ENCODE measurements around the gene CTNNA2. TPM values are rescaled to one million over a fixed set of nuclear protein-coding genes. Genes with fewer than 3 reads are reported as not detected.

Gene CTNNA2
- polyA plus RNA-seq, 2 of the 4 experiments (the other 2 are of a cell fraction), result 0.50 to 0.94 TPM

- ATAC-seq, result no peak
- TF ChIP-seq FOXS1 (CRISPR knock-in tag; IDR thresholded peaks at IDR 0.05), result no peak
- TF ChIP-seq NR3C1 (IDR thresholded peaks at IDR 0.05), result no peak
- no peak for TF ChIP-seq FOSL2 (IDR thresholded peaks at IDR 0.05)
- TF ChIP-seq FOSL2 (CRISPR knock-in tag; IDR thresholded peaks at IDR 0.05), result no peak
- TF ChIP-seq HES2 (IDR thresholded peaks at IDR 0.05), result no peak
- TF ChIP-seq HOXB5 (CRISPR knock-in tag; IDR thresholded peaks at IDR 0.05), result no peak
- TF ChIP-seq TFCP2L1 (CRISPR knock-in tag; IDR thresholded peaks at IDR 0.05), result no peak
- TF ChIP-seq ZC3H11A (IDR thresholded peaks at IDR 0.05), result no peak
- no peak for TF ChIP-seq ZSCAN20 (CRISPR knock-in tag; IDR thresholded peaks at IDR 0.05)
- no peak for TF ChIP-seq KDM5A (IDR thresholded peaks at IDR 0.05)
- no peak for TF ChIP-seq NFE2L2 (conservative IDR thresholded peaks at IDR 0.05; ENCODE audit: low read length)
- TF ChIP-seq CHD2 (IDR thresholded peaks at IDR 0.05; ENCODE audit: low read length, partially characterized antibody), result no peak
- TF ChIP-seq RCOR1 (IDR thresholded peaks at IDR 0.05; ENCODE audit: low read depth, low read length), result no peak
- TF ChIP-seq PHF8 (IDR thresholded peaks at IDR 0.05; ENCODE audit: borderline replicate concordance, low read depth), result no peak
- POLR2A ChIA-PET, result no interaction called here
- no peak overlapping the region for H3K27ac ChIP-seq
- CTCF ChIA-PET, result no interaction called here
- H3K4me2 ChIP-seq, result no peak overlapping the region
- no peak for DNase-seq (ENCODE audit: low read depth in 1 of 2, low spot score in 1 of 2)
- FAIRE-seq, result no peak
- no peaks in the 10 kb centered on the region for H3K9me3 ChIP-seq
- H3K4me1 ChIP-seq, result no peaks in the 10 kb centered on the region
- 26% methylated on average over 2 of the region's 2 CpGs for WGBS (ENCODE audit: missing lambda C conversion rate)
- H3K4me3 ChIP-seq, result no peak overlapping the region
Measured at GRCh38 chr2:79941179-79941578, 428.3 kb downstream of the CTNNA2 start.

- no peaks in the 10 kb centered on the region for H3K4me1 ChIP-seq
- CTCF ChIA-PET, result no interaction called here
- WGBS (ENCODE audit: missing lambda C conversion rate), result 11% methylated on average over 1 of the region's 1 CpG
- no peak overlapping the region for H3K27ac ChIP-seq
- H3K9me3 ChIP-seq, result no peaks in the 10 kb centered on the region
- TF ChIP-seq MAFK (IDR thresholded peaks at IDR 0.05; ENCODE audit: partially characterized antibody), result peak; percentile 32
- no peak for TF ChIP-seq FOSL2 (IDR thresholded peaks at IDR 0.05)
- no peak for TF ChIP-seq FOSL2 (CRISPR knock-in tag; IDR thresholded peaks at IDR 0.05)
- no peak for ATAC-seq
- FAIRE-seq, result no peak
- no peak overlapping the region for H3K4me3 ChIP-seq
- no peak for DNase-seq (ENCODE audit: low read depth in 1 of 2, low spot score in 1 of 2)
- no peak overlapping the region for H3K4me2 ChIP-seq
- POLR2A ChIA-PET, result no interaction called here
Measured at GRCh38 chr2:79944205-79944604, 431.4 kb downstream of the CTNNA2 start.

GRCh38 chr2:79945653-79946445, 433.0 kb downstream of the CTNNA2 start:
- ChIA-PET CTCF (no interaction called here), POLR2A (no interaction called here)
- Histone ChIP-seq H3K4me3 (no peak overlapping the region), H3K4me1 (no peaks in the 10 kb centered on the region), H3K27ac (no peak overlapping the region), H3K4me2 (no peak overlapping the region), H3K9me3 (no peaks in the 10 kb centered on the region; the same call in 2 of the 3 replicates)
- ATAC-seq, result no peak
- TF ChIP-seq HOXA7 (CRISPR knock-in tag; IDR thresholded peaks at IDR 0.05) (no peak), ZNF302 (CRISPR knock-in tag; IDR thresholded peaks at IDR 0.05) (no peak), RARB (CRISPR knock-in tag; IDR thresholded peaks at IDR 0.05) (no peak), SMC3 (IDR thresholded peaks at IDR 0.05) (no peak), PHF8 (IDR thresholded peaks at IDR 0.05; ENCODE audit: borderline replicate concordance, low read depth) (no peak), MAFK (IDR thresholded peaks at IDR 0.05; ENCODE audit: partially characterized antibody) (no peak), CBX2 (IDR thresholded peaks at IDR 0.05; ENCODE audit: borderline replicate concordance, low read depth) (no peak), EP300 (IDR thresholded peaks at IDR 0.05) (no peak), HDAC2 (IDR thresholded peaks at IDR 0.05) (no peak), TFCP2L1 (CRISPR knock-in tag; IDR thresholded peaks at IDR 0.05) (no peak), REST (IDR thresholded peaks at IDR 0.05) (no peak), E2F6 (IDR thresholded peaks at IDR 0.05; ENCODE audit: borderline replicate concordance, low read depth) (no peak), ZC3H11A (IDR thresholded peaks at IDR 0.05) (no peak), POLR2AphosphoS2 (conservative IDR thresholded peaks at IDR 0.05; ENCODE audit: low read length) (no peak), BHLHE40 (IDR thresholded peaks at IDR 0.05; ENCODE audit: low read depth, low read length) (no peak), FOSL2 (IDR thresholded peaks at IDR 0.05) (no peak), FOSL2 (CRISPR knock-in tag; IDR thresholded peaks at IDR 0.05) (no peak), ELK1 (IDR thresholded peaks at IDR 0.05; ENCODE audit: low read depth, low read length) (no peak), NPAS2 (CRISPR knock-in tag; IDR thresholded peaks at IDR 0.05; ENCODE audit: borderline replicate concordance) (no peak)
- no peak for DNase-seq (ENCODE audit: low read depth in 1 of 2, low spot score in 1 of 2)
- 23% methylated on average over 5 of the region's 5 CpGs for WGBS (ENCODE audit: missing lambda C conversion rate)
- no peak for FAIRE-seq

Measured in A549 (cell line).